Retinal pigment epithelial cell (primary cell): ENCODE results near the gene MRPL58.
A peak's percentile ranks its signal among the peaks of the same experiment; 100 is the strongest.

Source experiments
- DNase-seq: peaks from one replicate; pipeline ENCODE4 v3.0.0-alpha.2; 2010; ENCODE audit warnings: low read depth
- H3K4me3 ChIP-seq: 2 replicates; pipeline ENCODE4 v1.5.1; 2011; ENCODE audit warnings: mild to moderate bottlenecking, low read length, control low read depth, moderate library complexity
- CTCF ChIP-seq: conservative IDR thresholded peaks from 2 replicates; pipeline ENCODE4 v1.5.1; 2011; ENCODE audit warnings: low read depth, low read length, control low read depth, inconsistent platforms

Gene MRPL58

DNA sequence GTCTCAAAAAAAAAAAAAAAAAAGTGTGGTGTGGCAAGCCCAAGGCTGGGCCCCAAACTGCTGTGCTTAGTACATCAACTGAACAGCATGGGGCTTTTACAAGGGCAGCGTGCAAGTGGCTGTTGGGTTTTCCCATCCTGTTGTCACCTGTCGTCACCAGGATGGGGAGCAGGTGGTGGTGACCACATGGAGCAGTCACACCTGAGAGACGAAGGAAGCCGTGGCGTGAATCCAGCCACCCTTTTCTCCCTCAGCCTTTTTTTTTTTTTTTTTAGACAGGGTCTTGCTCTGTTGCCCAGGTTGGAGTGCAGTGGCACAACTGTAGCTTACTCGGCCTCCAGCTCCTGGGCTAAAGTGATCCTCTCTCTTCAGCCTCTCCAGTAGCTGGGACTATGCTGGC is 4.1 kb upstream of the MRPL58 start:
- no peak for TF ChIP-seq CTCF
- DNase-seq, result no peak
- H3K4me3 ChIP-seq, result no peak overlapping the region

GRCh38 chr17:75009139-75009724 is 3.2 kb upstream of the MRPL58 start:
- no peak overlapping the region for H3K4me3 ChIP-seq
- no peak for DNase-seq
- TF ChIP-seq CTCF, result no peak

GRCh38 chr17:75010683-75011400 is 1.6 kb upstream of the MRPL58 start:
- TF ChIP-seq CTCF, result no peak
- H3K4me3 ChIP-seq, result no peak overlapping the region
- DNase-seq, result peak; percentile 86

- peak overlapping the region; percentile 73 for H3K4me3 ChIP-seq
- TF ChIP-seq CTCF, result no peak
- no peak for DNase-seq
These were observed 922 bp upstream of the MRPL58 start for GRCh38 chr17:75011401-75012095.

- no peak for DNase-seq
- TF ChIP-seq CTCF, result no peak
- peak overlapping the region; percentile 73 for H3K4me3 ChIP-seq
These were observed 449 bp upstream of the MRPL58 start for GRCh38 chr17:75012096-75012345.

- TF ChIP-seq CTCF, result no peak
- H3K4me3 ChIP-seq, result peak overlapping the region; percentile 73
- no peak for DNase-seq
These were observed 656 bp downstream of the MRPL58 start for GRCh38 chr17:75013092-75013559.

GRCh38 chr17:75019146-75019545 is 6.7 kb downstream of the MRPL58 start:
- peak; percentile 74 for DNase-seq
- no peak for TF ChIP-seq CTCF
- H3K4me3 ChIP-seq, result no peak overlapping the region
